ENCODE data around the gene VIP.

VIP gene

DNA sequence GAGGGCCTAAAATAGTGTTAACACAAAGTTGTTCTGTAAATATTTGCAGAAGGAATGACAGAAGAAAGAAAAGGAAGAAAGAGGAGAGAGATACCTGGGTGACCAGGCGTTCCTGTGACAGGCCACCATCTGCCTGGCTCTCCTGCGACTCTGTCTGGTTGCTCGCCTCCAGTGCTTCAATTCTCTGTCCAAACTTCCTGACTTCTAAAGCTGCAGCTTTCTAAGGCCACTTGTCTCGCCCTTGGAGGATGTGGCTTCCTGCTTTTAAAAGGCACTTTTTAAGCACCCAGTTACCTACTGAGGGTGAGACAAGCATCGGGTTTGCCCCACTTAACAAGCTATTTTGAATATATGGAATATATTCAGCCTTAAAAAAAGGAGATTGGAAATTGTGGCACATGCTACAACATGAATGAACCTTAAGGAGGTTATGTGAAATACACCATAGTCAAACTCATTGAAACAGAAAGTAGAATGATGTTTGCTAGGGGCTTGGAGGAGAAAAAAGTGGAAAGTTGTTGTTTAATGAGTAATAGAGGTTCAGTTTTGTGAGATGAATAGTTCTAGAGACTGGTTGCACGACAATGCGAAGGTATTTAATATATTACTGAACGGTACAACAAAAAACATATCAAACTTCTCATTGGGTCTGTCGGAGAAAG is 32.8 kb downstream of the VIP start:
- DNase-seq (ENCODE audit: low spot score): no peak

DNA sequence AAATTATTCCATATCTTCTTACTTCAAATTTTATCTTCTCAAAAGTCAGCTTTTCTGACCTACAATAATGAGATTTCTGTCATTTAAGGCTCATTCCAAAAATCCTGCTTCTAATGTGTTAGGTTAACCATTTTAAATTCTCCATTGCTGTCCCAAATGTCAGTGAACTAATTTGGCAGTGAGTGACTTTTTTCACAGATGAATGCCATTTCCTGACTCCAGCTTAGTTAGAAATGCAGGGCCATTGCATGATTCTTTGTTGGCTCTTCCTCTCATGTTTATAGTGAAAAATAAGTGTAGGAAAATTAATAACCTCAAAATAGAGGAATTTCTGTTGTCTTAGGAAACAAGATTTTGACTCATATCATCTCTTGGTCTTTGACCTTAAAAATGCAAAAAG is 44.1 kb downstream of the VIP start:
- no peak for DNase-seq (ENCODE audit: low spot score)

DNA sequence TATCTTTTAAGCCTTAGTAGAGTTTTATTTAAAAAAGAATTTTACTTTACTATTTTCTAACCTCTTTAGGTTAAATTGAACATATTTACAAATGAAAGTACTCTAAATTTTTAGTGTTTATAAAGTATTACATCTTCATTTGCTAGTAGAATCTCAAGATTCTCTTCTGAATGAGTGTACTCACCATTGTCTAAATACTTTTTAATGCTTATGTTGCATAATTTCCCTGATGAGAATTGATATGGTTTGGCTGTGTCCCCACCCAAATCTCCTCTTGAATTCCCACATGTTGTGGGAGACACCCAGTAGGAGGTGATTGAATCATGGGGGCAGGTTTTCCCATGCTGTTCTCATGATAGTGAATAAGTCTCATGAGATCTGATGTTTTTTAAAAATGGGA is 53.6 kb downstream of the VIP start:
- no peak for DNase-seq (ENCODE audit: low spot score)

All from D341Med (cell line).